Sigmoid colon (tissue), 7 donors: ENCODE data around the gene C3orf70. TPM values are rescaled to one million over a fixed set of nuclear protein-coding genes. Genes with fewer than 3 reads are reported as not detected.

Experiments used
- DNase-seq: peaks from one replicate; pipeline ENCODE4 v3.0.0-alpha.2; 2019
- H3K27ac ChIP-seq, 4 donors: fragments of 200-600 bp; sonication (generic); one replicate each; pipeline ENCODE4 v1.5.1; 2016 to 2019; ENCODE audit warnings: mild to moderate bottlenecking in 1 of 4
- H3K27me3 ChIP-seq, 3 donors: fragments of 200-600 bp; sonication (generic); one replicate each; pipeline ENCODE4 v1.5.1; 2019; ENCODE audit warnings: mild to moderate bottlenecking in 1 of 3
- H3K36me3 ChIP-seq, 4 donors: fragments of 200-600 bp; sonication (generic); one replicate each; pipeline ENCODE4 v1.5.1; 2016 to 2019
- H3K4me1 ChIP-seq, 4 donors: fragments of 200-600 bp; sonication (generic); one replicate each; pipeline ENCODE4 v1.5.1; 2017 to 2019
- H3K4me3 ChIP-seq, 4 donors: fragments of 200-600 bp; sonication (generic); one replicate each; pipeline ENCODE4 v1.5.1; 2017 to 2019; ENCODE audit warnings: mild to moderate bottlenecking in 2 of 4, moderate library complexity in 1 of 4
- H3K9me3 ChIP-seq, 4 donors: fragments of 200-600 bp in 3 of 4; sonication (generic) in 3 of 4; one replicate each; pipeline versions ENCODE4 v1.5.1 to v1.6.1; 2013 to 2019
- EP300 ChIP-seq, 4 donors: sonication (generic); formaldehyde crosslinking; IDR thresholded peaks; one replicate each; pipeline ENCODE4 v1.6.1; 2017; ENCODE audit warnings: antibody characterized with exemption in 4 of 4
- POLR2A ChIP-seq, 2 donors: fragments of 450-650 bp; IDR thresholded peaks; one replicate each; pipeline ENCODE4 v1.6.1; 2016; ENCODE audit warnings: antibody characterized with exemption in 2 of 2, mild to moderate bottlenecking in 2 of 2, moderate library complexity in 2 of 2
- POLR2AphosphoS5 ChIP-seq, 4 donors: sonication (generic); formaldehyde crosslinking; IDR thresholded peaks; one replicate each; pipeline ENCODE4 v1.6.1; 2017; ENCODE audit warnings: antibody characterized with exemption in 4 of 4
- WGBS, 2 donors: extraction: QIAGEN DNeasy Blood & Tissue Kit; methylation state at CpG; one replicate each; pipeline ENCODE4 v1.1.7; 2013; 5-methylcytosine and 5-hydroxymethylcytosine counted together
- intact Hi-C: fragments of 100-400 bp; cut with DNase I; formaldehyde crosslinking; loops from one replicate; pipeline ENCODE4 v1.15.1; 2023
- polyA plus RNA-seq, 3 donors: library from polyadenylated mRNA; stranded (reverse); fragments of 200-250 nt; gene quantifications; one replicate each; pipeline ENCODE4 v1.2.3, GENCODE V29; 2013
- total RNA-seq, 4 donors: library from RNA; depleted of rRNA; stranded (reverse); fragments of >200 nt; gene quantifications; one replicate each; pipeline ENCODE4 v1.1.0, GENCODE V29; 2016
- TF ChIP-seq, protein P1 (sequence below), 4 experiments: fragments of 450-650 bp in 3 of 4; fragments of 200-600 bp in 1 of 4; IDR thresholded peaks; one replicate each; pipeline ENCODE4 v1.5.1; 2016 to 2019; ENCODE audit warnings: antibody characterized with exemption in 4 of 4, mild to moderate bottlenecking in 3 of 4, moderate library complexity in 2 of 4
- donor health status: healthy with polysubstance abuse.
- donor health status: Bipolar disorder and iron deficiency.
- donor health status: healthy.

Gene C3orf70
- total and polyA plus RNA-seq, 7 donors, result 2.4 to 52.3 (median 26.0) TPM

DNA sequence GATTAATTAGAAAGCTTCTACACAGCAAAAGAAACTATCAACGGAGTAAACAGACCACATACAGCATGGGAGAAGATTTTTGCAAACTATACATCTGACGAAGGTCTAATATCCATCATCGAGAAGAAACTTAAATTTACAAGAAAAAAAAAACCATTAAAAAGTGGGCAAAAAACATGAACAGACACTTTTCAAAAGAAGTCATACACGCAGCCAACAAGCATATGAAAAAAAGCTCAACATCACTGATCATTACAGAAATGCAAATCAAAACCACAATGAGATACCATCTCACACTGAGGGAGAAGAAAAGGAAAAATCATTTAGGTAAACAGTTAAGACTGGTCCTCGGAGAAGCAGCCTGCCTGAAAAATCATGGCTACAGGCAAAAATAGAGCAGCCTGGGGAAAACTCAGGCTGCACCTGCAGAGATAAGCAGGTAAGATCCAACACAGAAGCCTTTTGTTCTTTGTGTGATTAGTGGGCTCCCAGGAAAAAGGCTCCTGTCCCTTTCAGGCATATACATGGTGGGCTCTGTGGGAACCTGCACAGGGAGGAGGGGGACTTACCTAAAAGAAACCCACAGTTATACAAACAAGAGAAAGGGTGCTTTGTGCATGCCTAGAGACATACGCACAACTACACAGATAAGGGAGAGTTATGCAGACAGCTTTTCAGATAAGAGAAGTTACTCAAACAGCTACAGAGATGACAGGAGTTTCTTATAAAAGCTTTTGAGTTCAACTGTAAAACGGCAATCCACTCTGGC lies 49.3 kb downstream of the C3orf70 start:
- TF ChIP-seq, protein P1, sequence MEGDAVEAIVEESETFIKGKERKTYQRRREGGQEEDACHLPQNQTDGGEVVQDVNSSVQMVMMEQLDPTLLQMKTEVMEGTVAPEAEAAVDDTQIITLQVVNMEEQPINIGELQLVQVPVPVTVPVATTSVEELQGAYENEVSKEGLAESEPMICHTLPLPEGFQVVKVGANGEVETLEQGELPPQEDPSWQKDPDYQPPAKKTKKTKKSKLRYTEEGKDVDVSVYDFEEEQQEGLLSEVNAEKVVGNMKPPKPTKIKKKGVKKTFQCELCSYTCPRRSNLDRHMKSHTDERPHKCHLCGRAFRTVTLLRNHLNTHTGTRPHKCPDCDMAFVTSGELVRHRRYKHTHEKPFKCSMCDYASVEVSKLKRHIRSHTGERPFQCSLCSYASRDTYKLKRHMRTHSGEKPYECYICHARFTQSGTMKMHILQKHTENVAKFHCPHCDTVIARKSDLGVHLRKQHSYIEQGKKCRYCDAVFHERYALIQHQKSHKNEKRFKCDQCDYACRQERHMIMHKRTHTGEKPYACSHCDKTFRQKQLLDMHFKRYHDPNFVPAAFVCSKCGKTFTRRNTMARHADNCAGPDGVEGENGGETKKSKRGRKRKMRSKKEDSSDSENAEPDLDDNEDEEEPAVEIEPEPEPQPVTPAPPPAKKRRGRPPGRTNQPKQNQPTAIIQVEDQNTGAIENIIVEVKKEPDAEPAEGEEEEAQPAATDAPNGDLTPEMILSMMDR (IDR thresholded peaks at IDR 0.05), result no peak
- no peak for TF ChIP-seq EP300 (IDR thresholded peaks at IDR 0.05)
- intact Hi-C loops, result no loop called here
- H3K9me3 ChIP-seq, result no peaks in the 10 kb centered on the region
- H3K36me3 ChIP-seq, result no peaks in the 10 kb centered on the region
- 90 to 91% methylated on average over 7 of the region's 7 CpGs for WGBS, 2 donors
- no peak overlapping the region for H3K27ac ChIP-seq
- H3K27me3 ChIP-seq, result no peaks in the 10 kb centered on the region
- no peak overlapping the region for H3K4me3 ChIP-seq
- peaks cover 0 to 30% (median 17%) of the 10 kb centered on the region in 4 donors for H3K4me1 ChIP-seq
- DNase-seq, result no peak

DNA sequence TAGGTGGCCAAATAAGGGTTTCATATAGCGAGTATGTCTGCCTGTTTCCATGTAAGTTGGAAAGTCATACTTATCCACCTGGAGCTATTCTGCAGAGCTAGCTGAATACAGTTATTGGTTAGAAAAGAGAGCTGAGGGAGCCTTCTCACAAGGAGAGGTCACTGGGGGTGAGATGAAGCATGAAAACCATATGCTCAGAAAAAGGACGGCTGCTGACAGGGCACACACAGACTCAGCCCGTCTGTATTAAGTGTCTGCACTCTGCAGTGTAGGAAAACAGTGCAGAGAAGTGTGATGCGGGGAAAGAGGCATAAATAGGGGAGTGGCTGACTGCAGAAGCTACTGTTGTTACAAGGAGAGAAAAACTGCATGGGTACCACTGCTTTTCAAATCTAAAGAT lies 58.2 kb downstream of the C3orf70 start:
- intact Hi-C loops, result no loop called here
- no peaks in the 10 kb centered on the region for H3K36me3 ChIP-seq
- TF ChIP-seq POLR2A (IDR thresholded peaks at IDR 0.05), result no peak
- TF ChIP-seq POLR2AphosphoS5 (IDR thresholded peaks at IDR 0.05), result no peak
- TF ChIP-seq, protein P1 (IDR thresholded peaks at IDR 0.05), result no peak
- no peak for TF ChIP-seq EP300 (IDR thresholded peaks at IDR 0.05)
- 82 to 85% methylated on average over 4 of the region's 4 CpGs for WGBS, 2 donors
- H3K4me1 ChIP-seq, result peaks cover 0 to 44% (median 30%) of the 10 kb centered on the region in 4 donors
- H3K27me3 ChIP-seq, result no peaks in the 10 kb centered on the region
- no peak overlapping the region for H3K4me3 ChIP-seq
- H3K9me3 ChIP-seq, result no peaks in the 10 kb centered on the region
- DNase-seq, result no peak
- H3K27ac ChIP-seq, result no peak overlapping the region

DNA sequence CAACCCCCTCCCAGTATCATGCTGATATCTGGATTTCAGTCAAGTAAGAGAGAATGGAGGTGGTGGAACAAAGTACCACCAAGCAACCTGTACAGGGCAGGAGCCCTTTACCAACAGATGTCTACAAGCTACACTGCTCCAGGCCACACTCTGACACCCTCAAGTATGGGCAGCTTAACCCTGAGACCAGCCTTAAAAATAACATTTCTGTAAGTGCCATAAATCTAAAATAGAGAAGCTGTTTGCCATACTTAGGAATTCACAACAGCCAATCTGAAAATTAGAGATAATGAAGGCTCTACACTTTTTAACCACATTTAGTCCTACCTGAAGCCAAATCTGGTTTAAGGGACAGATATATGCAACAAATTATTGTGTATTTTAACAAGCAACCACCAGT lies 59.7 kb downstream of the C3orf70 start:
- Histone ChIP-seq H3K4me3 (no peak overlapping the region), H3K4me1 (peaks cover 0 to 54% (median 34%) of the 10 kb centered on the region in 4 donors), H3K9me3 (no peaks in the 10 kb centered on the region), H3K27ac (no peak overlapping the region), H3K36me3 (no peaks in the 10 kb centered on the region), H3K27me3 (no peaks in the 10 kb centered on the region)
- DNase-seq, result no peak
- TF ChIP-seq, protein P1 (IDR thresholded peaks at IDR 0.05), result no peak
- TF ChIP-seq EP300 (IDR thresholded peaks at IDR 0.05) (no peak), POLR2A (IDR thresholded peaks at IDR 0.05) (no peak), POLR2AphosphoS5 (IDR thresholded peaks at IDR 0.05) (no peak)
- intact Hi-C loops, result no loop called here

DNA sequence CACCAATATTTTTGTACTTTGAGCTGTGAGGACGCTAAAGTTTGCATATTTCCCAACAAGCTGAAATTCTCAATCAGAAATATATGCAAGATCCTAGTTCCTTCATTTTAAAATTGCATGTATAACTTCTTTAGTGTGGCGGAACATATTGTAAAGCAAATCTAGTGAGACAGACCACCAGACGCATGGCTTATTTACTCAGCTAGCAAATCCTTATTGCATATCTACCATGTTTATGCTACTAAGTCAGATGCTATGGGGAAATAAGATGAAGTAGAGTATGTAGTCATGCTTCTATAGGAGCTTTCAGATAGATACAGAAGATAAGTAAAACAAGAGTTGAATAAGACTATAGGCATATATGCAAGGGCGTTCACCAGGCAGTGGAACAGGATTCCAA lies 62.0 kb downstream of the C3orf70 start:
- Histone ChIP-seq H3K9me3 (no peaks in the 10 kb centered on the region), H3K27me3 (no peaks in the 10 kb centered on the region), H3K36me3 (no peaks in the 10 kb centered on the region), H3K4me3 (no peak overlapping the region), H3K4me1 (peaks cover 0 to 65% (median 44%) of the 10 kb centered on the region in 4 donors), H3K27ac (no peak overlapping the region)
- 93 to 94% methylated on average over 4 of the region's 4 CpGs for WGBS, 2 donors
- no peak for DNase-seq
- TF ChIP-seq EP300 (IDR thresholded peaks at IDR 0.05), result no peak
- TF ChIP-seq POLR2A (IDR thresholded peaks at IDR 0.05), result no peak
- TF ChIP-seq, protein P1 (IDR thresholded peaks at IDR 0.05), result no peak
- no peak for TF ChIP-seq POLR2AphosphoS5 (IDR thresholded peaks at IDR 0.05)
- intact Hi-C loops, result no loop called here

DNA sequence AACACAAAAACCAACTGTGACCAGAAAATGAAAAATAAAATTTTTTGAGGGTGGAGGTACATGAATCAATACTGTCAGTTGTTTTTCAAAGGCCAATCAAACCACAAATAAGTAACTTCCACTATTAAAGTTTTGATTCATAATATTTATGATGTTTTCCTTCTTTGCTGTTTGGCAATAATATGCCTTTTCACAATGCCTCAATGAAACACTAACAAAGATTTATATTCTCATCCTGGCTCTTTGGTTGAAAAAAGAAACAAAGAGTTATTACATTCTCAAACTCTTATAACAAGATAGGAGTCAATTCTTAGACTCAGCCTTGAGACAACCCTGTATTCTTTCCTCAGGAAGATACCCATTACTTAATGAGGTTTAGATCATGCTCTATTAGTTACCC lies 63.1 kb downstream of the C3orf70 start:
- Histone ChIP-seq H3K36me3 (no peaks in the 10 kb centered on the region), H3K9me3 (no peaks in the 10 kb centered on the region), H3K4me3 (no peak overlapping the region), H3K4me1 (peaks cover 0 to 69% (median 47%) of the 10 kb centered on the region in 4 donors), H3K27ac (no peak overlapping the region), H3K27me3 (no peaks in the 10 kb centered on the region)
- no peak for DNase-seq
- intact Hi-C loops, result loop anchor here (5.0 kb wide), 1 partner anchor 63 kb away; the partner anchor contains the start of gene C3orf70
- TF ChIP-seq POLR2A (IDR thresholded peaks at IDR 0.05), result no peak
- TF ChIP-seq, protein P1 (IDR thresholded peaks at IDR 0.05), result no peak
- no peak for TF ChIP-seq POLR2AphosphoS5 (IDR thresholded peaks at IDR 0.05)
- no peak for TF ChIP-seq EP300 (IDR thresholded peaks at IDR 0.05)
